A204.1 (cell line): ENCODE results near the gene GAS2L2.
"Not testable (repeated sequence)": the region's sequence is repeated elsewhere in the genome, so short reads cannot be mapped to it uniquely, and the experiment has no call there.

ENCODE experiments used
- FAIRE-seq: peaks from 2 replicates; lab custom pipeline; 2012; peaks lifted over from hg19 to GRCh38; lab: Jason Lieb, UNC

Gene GAS2L2

DNA sequence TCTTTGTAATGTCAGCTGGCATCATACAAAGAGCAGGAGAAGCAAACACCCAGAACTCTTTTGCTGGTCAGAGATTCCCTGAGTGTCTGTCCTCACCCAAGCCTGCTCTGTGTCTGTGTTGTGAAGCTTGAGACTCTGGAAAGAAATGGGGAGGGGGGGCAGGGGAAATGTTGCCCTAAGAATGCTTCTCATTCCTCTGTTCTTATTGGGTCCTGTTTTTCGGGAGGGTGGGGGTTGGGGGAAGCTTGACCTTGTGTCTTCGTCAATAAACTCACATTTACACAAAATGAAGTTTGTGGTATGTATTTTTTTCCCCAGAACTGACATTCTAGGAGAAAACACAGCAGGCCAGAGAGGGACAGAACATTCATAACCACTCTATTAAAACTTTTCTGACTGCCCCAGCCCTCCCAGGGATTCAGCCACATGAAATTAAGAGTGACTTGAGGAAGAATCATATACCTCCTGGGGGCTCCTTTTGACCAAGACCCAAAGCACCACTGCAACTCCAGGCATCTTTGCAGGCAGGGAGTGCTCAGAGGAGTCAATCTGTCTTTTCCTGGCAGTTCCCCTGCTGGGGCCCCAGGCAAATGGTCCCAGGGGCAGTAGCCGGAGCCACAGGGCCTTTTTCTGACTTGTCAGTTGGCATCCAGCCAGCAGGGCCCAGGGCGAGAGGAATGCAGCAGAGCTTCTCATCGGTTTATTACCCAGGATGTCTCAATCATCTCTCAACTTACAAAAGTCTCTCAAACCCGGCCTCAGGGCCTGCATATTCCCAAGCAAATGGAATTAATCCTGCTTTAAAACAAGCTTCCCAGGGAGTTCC is 26.7 kb downstream of the GAS2L2 start:
- no peak for FAIRE-seq

DNA sequence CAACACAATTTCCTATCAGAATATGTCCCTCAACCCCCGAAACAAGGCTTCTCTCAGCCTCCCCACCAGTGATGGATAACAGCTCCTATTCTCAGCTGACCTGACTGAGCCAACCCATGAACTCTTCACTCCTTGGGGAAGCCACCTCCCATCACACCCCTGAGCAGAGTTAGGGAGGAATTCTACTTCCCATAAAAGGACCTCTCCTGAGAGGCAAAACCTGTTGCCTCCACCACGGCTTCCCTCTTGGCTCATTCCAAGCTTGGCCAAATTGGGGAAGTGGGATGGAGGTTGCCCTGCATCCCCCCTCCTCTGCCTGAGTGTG is 27.3 kb downstream of the GAS2L2 start:
- no peak for FAIRE-seq

DNA sequence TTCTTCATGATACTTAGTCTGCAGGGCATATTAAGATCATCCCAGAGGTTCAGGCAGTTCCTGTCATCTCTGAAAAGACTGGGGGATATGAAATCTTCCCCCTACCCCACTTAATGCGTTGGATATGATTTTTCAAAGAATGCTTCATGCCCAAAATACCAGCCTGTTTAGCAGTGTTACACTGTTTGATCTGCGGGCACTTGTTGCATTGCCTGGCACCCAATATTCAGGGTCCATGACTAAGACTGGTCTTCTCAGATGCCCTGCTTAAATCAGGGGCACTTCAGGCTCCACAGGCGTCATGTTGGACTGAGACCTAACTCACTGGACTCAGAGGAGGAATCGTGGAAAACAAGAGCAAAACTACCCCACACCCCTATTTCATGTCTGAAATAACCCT is 28.0 kb downstream of the GAS2L2 start:
- FAIRE-seq = no peak

DNA sequence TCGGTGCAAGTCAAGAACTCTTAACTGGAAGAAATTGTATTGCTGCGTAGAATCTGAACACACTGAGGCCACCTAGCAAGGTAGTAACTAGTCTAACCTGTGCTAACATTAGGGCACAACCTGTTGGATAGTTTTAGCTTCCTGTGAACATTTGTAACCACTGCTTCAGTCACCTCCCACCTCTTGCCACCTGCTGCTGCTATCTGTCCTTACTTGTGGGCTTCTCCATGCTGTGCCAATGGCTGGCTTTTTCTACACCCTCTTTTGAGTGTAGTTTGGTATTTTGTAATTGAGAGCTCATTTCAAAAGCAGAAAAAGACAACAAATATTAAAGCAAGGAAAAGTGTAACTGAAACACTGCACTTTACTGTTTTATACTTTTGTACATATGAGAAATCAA is 29.3 kb downstream of the GAS2L2 start:
- FAIRE-seq = no peak

- FAIRE-seq = no peak
Observed at GRCh38 chr17:35717475-35717874, 35.6 kb downstream of the GAS2L2 start.

DNA sequence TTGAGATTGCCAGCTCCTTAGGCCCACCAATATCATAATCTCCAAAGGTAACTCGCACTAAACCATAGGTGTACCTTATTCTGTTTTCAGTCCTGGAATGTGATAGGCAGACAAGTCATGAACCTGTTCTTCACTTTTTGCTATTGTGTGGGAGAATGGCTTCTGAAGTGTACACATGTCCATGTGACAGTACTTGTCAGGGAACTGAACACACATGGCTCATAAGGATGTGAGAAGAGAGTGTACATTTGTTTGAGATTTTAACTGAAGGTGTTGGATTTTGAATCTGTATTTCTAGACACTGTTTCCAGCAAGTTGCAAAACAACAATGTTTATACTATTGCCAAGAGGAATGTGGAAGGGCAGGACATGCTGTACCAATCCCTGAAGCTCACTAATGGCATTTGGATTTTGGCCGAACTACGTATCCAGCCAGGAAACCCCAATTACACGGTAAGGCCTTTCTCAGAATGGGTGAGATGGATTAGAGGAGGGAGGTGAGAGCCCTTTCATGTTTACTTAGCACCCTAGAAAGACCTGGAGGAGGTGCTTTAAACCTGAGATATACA is 36.1 kb downstream of the GAS2L2 start:
- no peak for FAIRE-seq

DNA sequence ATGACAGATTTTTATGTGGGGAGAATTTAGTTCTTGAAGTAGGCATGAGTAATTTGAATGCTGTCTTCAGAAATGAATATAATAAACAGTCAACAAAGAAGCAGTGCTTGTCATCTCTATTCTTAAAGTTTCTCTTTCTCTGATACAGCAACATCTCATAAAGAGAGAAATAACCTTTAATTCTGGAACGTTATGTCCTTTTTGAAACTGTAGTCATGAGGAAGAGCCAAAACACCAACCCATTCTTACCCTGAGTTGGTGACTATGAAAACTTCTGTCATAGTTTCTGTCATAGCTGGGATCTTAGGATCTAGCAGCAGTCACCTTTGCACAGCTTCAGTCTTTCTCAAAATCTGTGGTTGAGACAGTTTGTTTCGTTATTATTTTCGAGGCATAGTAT is 36.9 kb downstream of the GAS2L2 start:
- no peak for FAIRE-seq

DNA sequence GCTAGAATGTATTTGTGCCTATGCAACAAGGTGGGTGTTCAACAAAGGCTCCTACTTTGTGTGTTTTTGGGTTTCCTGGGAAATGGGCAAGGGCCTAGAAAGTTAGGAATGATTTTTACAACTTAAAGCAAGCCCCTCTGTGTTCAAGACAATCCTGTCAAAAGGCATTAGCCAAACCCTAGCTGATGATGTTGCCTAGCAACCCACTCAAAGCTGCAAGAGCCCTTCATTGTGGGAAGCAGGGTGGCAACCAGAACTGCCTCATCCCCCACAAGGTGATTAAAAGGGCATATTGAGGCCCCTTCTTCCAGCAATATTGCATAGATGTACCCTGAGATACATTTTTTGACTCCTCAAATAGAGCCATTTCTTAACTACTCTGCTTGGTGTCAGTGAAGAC is 37.6 kb downstream of the GAS2L2 start:
- no peak for FAIRE-seq

DNA sequence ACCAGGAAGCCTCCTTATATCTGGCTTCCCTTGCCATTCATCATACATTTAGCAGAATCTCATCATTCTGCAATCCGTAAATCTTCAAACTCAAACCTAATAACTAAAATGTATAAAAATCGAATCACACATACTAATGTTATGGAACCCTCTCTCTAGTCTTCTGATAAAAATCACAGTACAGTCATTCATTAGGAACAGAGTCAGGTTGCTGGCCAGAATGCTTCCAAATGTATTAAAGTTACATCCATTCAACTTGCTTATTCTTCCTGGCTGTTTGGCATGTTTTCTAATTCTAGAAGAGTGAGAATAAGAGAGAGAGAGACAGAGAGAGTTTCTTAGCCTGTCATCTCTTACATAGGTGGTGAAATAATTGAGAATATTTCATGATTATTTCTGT is 38.1 kb downstream of the GAS2L2 start:
- no peak for FAIRE-seq

DNA sequence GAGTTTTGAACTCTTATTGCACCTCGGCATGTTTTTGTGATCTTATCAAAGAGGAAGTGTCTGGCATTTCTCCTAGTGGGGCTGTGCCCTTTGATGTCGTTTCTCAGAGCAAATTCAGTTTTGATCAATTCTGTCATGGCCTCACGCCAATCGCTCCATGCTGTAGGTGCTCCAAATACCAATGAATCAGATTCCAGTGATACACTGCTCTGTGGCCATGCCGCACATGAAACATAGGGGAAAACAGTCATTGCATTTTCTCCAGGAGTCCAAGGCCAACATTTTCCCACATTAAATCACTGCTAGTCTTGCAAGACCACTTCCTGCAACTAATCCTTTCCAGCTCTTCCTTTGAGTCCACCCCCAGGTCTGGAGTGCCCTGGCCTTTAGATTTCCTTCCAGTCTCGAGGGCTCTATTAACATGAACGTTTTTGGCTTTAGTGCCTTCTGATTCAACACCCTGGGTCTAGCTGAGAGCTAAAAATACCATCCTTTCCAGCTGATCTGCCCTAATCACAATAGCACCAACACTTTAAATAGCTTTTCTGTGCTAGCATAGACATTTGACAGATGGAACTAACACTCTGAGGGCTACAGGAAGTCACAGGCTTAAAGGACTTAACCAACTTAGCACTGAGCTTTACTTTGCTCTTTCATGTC is 39.8 kb downstream of the GAS2L2 start:
- FAIRE-seq = no peak

GRCh38 chr17:35710950-35711349 is 42.1 kb downstream of the GAS2L2 start:
- no peak for FAIRE-seq

- FAIRE-seq = no peak
Observed at GRCh38 chr17:35709874-35710273, 43.2 kb downstream of the GAS2L2 start.

GRCh38 chr17:35708951-35709350 is 44.1 kb downstream of the GAS2L2 start:
- FAIRE-seq = no peak

- FAIRE-seq = no peak
Observed at GRCh38 chr17:35708149-35708548, 44.9 kb downstream of the GAS2L2 start.

GRCh38 chr17:35705705-35706104 is 47.3 kb downstream of the GAS2L2 start:
- FAIRE-seq = no peak

GRCh38 chr17:35705230-35705629 is 47.8 kb downstream of the GAS2L2 start:
- FAIRE-seq = no peak

- FAIRE-seq = not testable (repeated sequence)
Observed at GRCh38 chr17:35703308-35703707, 49.7 kb downstream of the GAS2L2 start.

- no peak for FAIRE-seq
Observed at GRCh38 chr17:35701491-35701890, 51.5 kb downstream of the GAS2L2 start.

- FAIRE-seq = no peak
Observed at GRCh38 chr17:35700150-35700549, 52.9 kb downstream of the GAS2L2 start.

- no peak for FAIRE-seq
Observed at GRCh38 chr17:35698800-35699199, 54.2 kb downstream of the GAS2L2 start.

GRCh38 chr17:35695613-35696012 is 57.4 kb downstream of the GAS2L2 start:
- no peak for FAIRE-seq

DNA sequence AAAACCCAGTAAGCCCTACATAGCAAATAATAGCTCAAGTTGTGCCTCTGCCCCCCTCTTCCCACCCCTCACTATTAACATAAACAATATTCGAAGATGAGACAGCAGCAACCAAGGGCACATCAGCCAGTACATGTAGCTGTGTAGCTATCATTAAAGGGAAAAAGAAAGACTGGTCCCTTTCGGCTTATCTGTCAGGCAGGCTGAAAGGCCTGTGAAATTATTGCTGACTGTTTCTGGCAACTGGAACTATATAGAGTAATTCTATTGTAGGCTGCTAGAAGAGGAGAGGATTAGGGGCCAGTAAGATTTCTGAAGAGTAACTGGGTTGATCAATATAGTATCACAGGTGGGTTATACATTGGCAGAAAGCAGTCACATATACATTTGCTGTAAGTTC is 58.1 kb downstream of the GAS2L2 start:
- no peak for FAIRE-seq
